WTC11 (cell line): ENCODE results near the gene KIF21B.

Experiments
- ATF2 ChIP-seq: sonication (generic); formaldehyde crosslinking; IDR thresholded peaks from 2 replicates; pipeline ENCODE4 v1.8.1; 2022; ENCODE audit warnings: low read depth, missing genetic modification reagents, borderline replicate concordance
- ATF3 ChIP-seq: sonication (generic); formaldehyde crosslinking; conservative IDR thresholded peaks from 2 replicates; pipeline ENCODE4 v1.8.1; 2022; ENCODE audit warnings: mild to moderate bottlenecking, missing genetic modification reagents
- CBFB ChIP-seq: sonication (generic); formaldehyde crosslinking; IDR thresholded peaks from 2 replicates; pipeline ENCODE4 v1.8.1; 2022; ENCODE audit warnings: mild to moderate bottlenecking, low read depth, missing genetic modification reagents
- CREB1 ChIP-seq: sonication (generic); formaldehyde crosslinking; IDR thresholded peaks from 2 replicates; pipeline ENCODE4 v1.8.0; 2023; ENCODE audit warnings: mild to moderate bottlenecking, missing genetic modification reagents
- CTCF ChIP-seq: fragments of 200-600 bp; IDR thresholded peaks from 2 replicates; pipeline ENCODE4 v1.8.0; 2022; ENCODE audit warnings: antibody characterized with exemption
- E2F4 ChIP-seq: sonication (generic); formaldehyde crosslinking; IDR thresholded peaks from 2 replicates; pipeline ENCODE4 v1.8.1; 2022; ENCODE audit warnings: low read depth, mild to moderate bottlenecking, moderate library complexity, missing genetic modification reagents, borderline replicate concordance
- ERG ChIP-seq: fragments of 250-450 bp; sonication (Bioruptor Pico); IDR thresholded peaks from 2 replicates; pipeline ENCODE4 v1.8.0; 2021; ENCODE audit warnings: mild to moderate bottlenecking
- ETV6 ChIP-seq: sonication (generic); formaldehyde crosslinking; IDR thresholded peaks from 2 replicates; pipeline ENCODE4 v1.8.1; 2022; ENCODE audit warnings: mild to moderate bottlenecking, missing genetic modification reagents
- FOXP4 ChIP-seq: sonication (generic); formaldehyde crosslinking; IDR thresholded peaks from 2 replicates; pipeline ENCODE4 v1.8.0; 2022; ENCODE audit warnings: mild to moderate bottlenecking, missing genetic modification reagents
- NR1H2 ChIP-seq: sonication (generic); formaldehyde crosslinking; IDR thresholded peaks from 2 replicates; pipeline ENCODE4 v1.9.0; 2021; ENCODE audit warnings: mild to moderate bottlenecking, moderate library complexity, missing genetic modification reagents
- NR2C2 ChIP-seq: sonication (generic); formaldehyde crosslinking; IDR thresholded peaks from 2 replicates; pipeline ENCODE4 v1.8.0; 2022; ENCODE audit warnings: mild to moderate bottlenecking, missing genetic modification reagents
- STAT6 ChIP-seq: sonication (generic); formaldehyde crosslinking; conservative IDR thresholded peaks from 2 replicates; pipeline ENCODE4 v1.8.1; 2023; ENCODE audit warnings: mild to moderate bottlenecking, low read depth, missing genetic modification reagents, moderate library complexity
- TCF7 ChIP-seq: sonication (generic); formaldehyde crosslinking; IDR thresholded peaks from 2 replicates; pipeline ENCODE4 v1.8.0; 2022; ENCODE audit warnings: mild to moderate bottlenecking, low read depth, missing genetic modification reagents, moderate library complexity

GRCh38 chr1:201025571-201026002 lies 2.1 kb upstream of the KIF21B start:
- no peak for TF ChIP-seq STAT6 (CRISPR knock-in tag)
- TF ChIP-seq CBFB (CRISPR knock-in tag), result no peak
- no peak for TF ChIP-seq ATF3 (CRISPR knock-in tag)
- TF ChIP-seq E2F4 (CRISPR knock-in tag), result no peak
- no peak for TF ChIP-seq CTCF
- TF ChIP-seq NR2C2, result no peak
- no peak for TF ChIP-seq NR1H2 (CRISPR knock-in tag)
- TF ChIP-seq FOXP4 (CRISPR knock-in tag), result no peak
- no peak for TF ChIP-seq TCF7
- no peak for TF ChIP-seq ERG
- no peak for TF ChIP-seq ATF2 (CRISPR knock-in tag)
- no peak for TF ChIP-seq ETV6 (CRISPR knock-in tag)
- no peak for TF ChIP-seq CREB1 (CRISPR knock-in tag)
